Uterus (tissue), 4 donors: ENCODE measurements around the gene NRBP1. TPM values are rescaled to one million over a fixed set of nuclear protein-coding genes. Genes with fewer than 3 reads are reported as not detected.

Experiments
- small RNA-seq: library from RNA; depleted of rRNA; stranded (forward); fragments of <200 nt; gene quantifications from one replicate; pipeline ENCODE3, GENCODE V24; 2016
- total RNA-seq, 4 donors: library from RNA; depleted of rRNA in 3 of 4; stranded (reverse); fragments of >200 nt in 3 of 4; gene quantifications; one replicate each; pipeline versions ENCODE4 v1.1.0 to v1.2.4, GENCODE V29; 2014 to 2023
- donor health status: DM: yes; HTN: yes; CAD: no.

The NRBP1 gene
- total RNA-seq, 4 donors from 2014 or later, result 57.6 to 148 (median 83.5) TPM

Small RNA genes within 50 kb of the gene (small RNA-seq; reads per million reads assigned to genes)
- gene RNU6-986P, result not detected

Other genes starting within 250 kb of the NRBP1 start
- gene ATRAID, start 216.6 kb upstream of the NRBP1 start, total RNA-seq, result 100 to 1,000 TPM; 105 to 235 (median 144) TPM
- 10 to 100 TPM; 20.5 to 69.7 (median 60.5) TPM for gene SLC5A6, start 216.4 kb upstream of the NRBP1 start, total RNA-seq
- gene CAD, start 211.3 kb upstream of the NRBP1 start, total RNA-seq, result 10 to 100 TPM in 3 of 4 donors, 1 to 10 TPM in 1; 5.9 to 47.2 (median 31.3) TPM
- gene SLC30A3, start 165.6 kb upstream of the NRBP1 start, total RNA-seq, result 1 to 10 TPM in 1 of 4 donors, under 1 TPM in 2, not detected in 1; 0.35 to 2.1 (median 0.88) TPM
- gene DNAJC5G, start 153.2 kb upstream of the NRBP1 start, total RNA-seq, result 1 to 10 TPM in 2 of 4 donors, under 1 TPM in 1, not detected in 1; 0.77 to 3.9 (median 1.5) TPM
- gene TRIM54, start 146.2 kb upstream of the NRBP1 start, total RNA-seq, result 1 to 10 TPM in 1 of 4 donors, under 1 TPM in 3; 0.26 to 5.0 (median 0.58) TPM
- 1 to 10 TPM in 3 of 4 donors, not detected in 1; 2.3 to 8.5 (median 2.3) TPM for gene UCN, start 120.2 kb upstream of the NRBP1 start, total RNA-seq
- 10 to 100 TPM; 41.8 to 60.0 (median 50.6) TPM for gene MPV17, start 105.5 kb upstream of the NRBP1 start, total RNA-seq
- 10 to 100 TPM; 21.3 to 70.6 (median 31.2) TPM for gene GTF3C2, start 71.9 kb upstream of the NRBP1 start, total RNA-seq
- gene EIF2B4, start 58.3 kb upstream of the NRBP1 start, total RNA-seq, result 10 to 100 TPM in 3 of 4 donors, 1 to 10 TPM in 1; 7.9 to 51.7 (median 13.8) TPM
- gene SNX17, start 58.0 kb upstream of the NRBP1 start, total RNA-seq, result 10 to 100 TPM; 89.4 to 91.5 (median 90.8) TPM
- gene ZNF513, start 47.9 kb upstream of the NRBP1 start, total RNA-seq, result 10 to 100 TPM in 3 of 4 donors, under 1 TPM in 1; 0.88 to 16.1 (median 12.0) TPM
- 10 to 100 TPM; 15.9 to 54.1 (median 42.2) TPM for gene PPM1G, start 19.0 kb upstream of the NRBP1 start, total RNA-seq
- 1 to 10 TPM in 3 of 4 donors, not detected in 1; 1.9 to 8.8 (median 2.6) TPM for gene KRTCAP3, start 13.8 kb downstream of the NRBP1 start, total RNA-seq
- gene IFT172, start 61.1 kb downstream of the NRBP1 start, total RNA-seq, result 10 to 100 TPM in 3 of 4 donors, 1 to 10 TPM in 1; 9.7 to 63.1 (median 48.2) TPM
- 1 to 10 TPM in 3 of 4 donors, under 1 TPM in 1; 0.59 to 9.1 (median 7.4) TPM for gene FNDC4, start 66.6 kb downstream of the NRBP1 start, total RNA-seq
- gene GCKR, start 68.2 kb downstream of the NRBP1 start, total RNA-seq, result under 1 TPM in 2 of 4 donors, not detected in 2; 0.61 to 0.69 TPM
- 10 to 100 TPM; 17.9 to 82.9 (median 42.6) TPM for gene ZNF512, start 154.4 kb downstream of the NRBP1 start, total RNA-seq
- gene CCDC121, start 200.4 kb downstream of the NRBP1 start, total RNA-seq, result 10 to 100 TPM in 1 of 4 donors, 1 to 10 TPM in 3; 3.5 to 12.3 (median 7.3) TPM
- gene GPN1, start 200.4 kb downstream of the NRBP1 start, total RNA-seq, result 10 to 100 TPM; 13.3 to 38.6 (median 19.7) TPM
- gene SUPT7L, start 235.0 kb downstream of the NRBP1 start, total RNA-seq, result 10 to 100 TPM; 11.8 to 31.2 (median 20.2) TPM
- 10 to 100 TPM; 15.0 to 23.8 (median 23.1) TPM for gene SLC4A1AP, start 235.3 kb downstream of the NRBP1 start, total RNA-seq